Neural progenitor cell (in vitro differentiated cells): ENCODE measurements around the gene ZNF331. TPM values are rescaled to one million over a fixed set of nuclear protein-coding genes. Genes with fewer than 3 reads are reported as not detected.

Source experiments
- DNase-seq: peaks from one replicate; pipeline ENCODE4 v3.0.0-alpha.2; 2016; ENCODE audit warnings: low spot score
- H2AFZ ChIP-seq: fragments of 200-600 bp; sonication (generic); replicated peaks from 2 replicates; pipeline ENCODE4 v1.6.1; 2016; ENCODE audit warnings: antibody characterized with exemption
- H3F3A ChIP-seq: fragments of 200-600 bp; sonication (generic); 2 replicates; pipeline ENCODE4 v1.6.1; 2016; ENCODE audit warnings: antibody characterized with exemption, low read depth
- H3K27ac ChIP-seq: fragments of 200-600 bp; sonication (generic); 2 replicates; pipeline ENCODE4 v1.5.1; 2016; ENCODE audit warnings: mild to moderate bottlenecking
- H3K27me3 ChIP-seq: fragments of 200-600 bp; sonication (generic); 2 replicates; pipeline ENCODE4 v1.6.1; 2016; ENCODE audit warnings: mild to moderate bottlenecking, moderate library complexity
- H3K36me3 ChIP-seq: fragments of 200-600 bp; sonication (generic); 2 replicates; pipeline ENCODE4 v1.5.1; 2016
- H3K4me1 ChIP-seq: fragments of 200-600 bp; sonication (generic); 2 replicates; pipeline ENCODE4 v1.6.1; 2016; ENCODE audit warnings: mixed run types
- H3K4me2 ChIP-seq: fragments of 200-600 bp; sonication (generic); 2 replicates; pipeline ENCODE4 v1.6.1; 2016
- H3K4me3 ChIP-seq: fragments of 200-600 bp; sonication (generic); 2 replicates; pipeline ENCODE4 v1.5.1; 2016
- H3K79me2 ChIP-seq: fragments of 200-600 bp; sonication (generic); 2 replicates; pipeline ENCODE4 v1.6.1; 2016; ENCODE audit warnings: low read depth
- H3K9ac ChIP-seq: fragments of 200-600 bp; sonication (generic); 2 replicates; pipeline ENCODE4 v1.6.1; 2016
- H3K9me3 ChIP-seq: fragments of 200-600 bp; sonication (generic); 2 replicates; pipeline ENCODE4 v1.5.1; 2016; ENCODE audit warnings: low read depth
- H4K20me1 ChIP-seq: fragments of 200-600 bp; sonication (generic); 2 replicates; pipeline ENCODE4 v1.6.1; 2016; ENCODE audit warnings: low read depth
- H3K27ac Mint-ChIP-seq: 3 replicates; pipeline ENCODE4 v1.8.0; 2021; ENCODE audit warnings: mixed read lengths
- H3K27me3 Mint-ChIP-seq: 2 replicates; pipeline ENCODE4 v1.8.0; 2022; ENCODE audit warnings: low read depth, mild to moderate bottlenecking, inconsistent platforms, moderate library complexity, mixed read lengths; ENCODE audit not compliant: insufficient read depth
- H3K36me3 Mint-ChIP-seq: 3 replicates; pipeline ENCODE4 v1.8.0; 2021; ENCODE audit warnings: mixed read lengths
- H3K4me1 Mint-ChIP-seq: 3 replicates; pipeline ENCODE4 v1.8.0; 2021; ENCODE audit warnings: mixed read lengths
- H3K4me3 Mint-ChIP-seq: 3 replicates; pipeline ENCODE4 v1.8.0; 2021; ENCODE audit warnings: mild to moderate bottlenecking, moderate library complexity, mixed read lengths
- H3K9me3 Mint-ChIP-seq: 3 replicates; pipeline ENCODE4 v1.8.0; 2020; ENCODE audit warnings: mixed read lengths
- EZH2 ChIP-seq: fragments of 200-600 bp; sonication (generic); IDR thresholded peaks from 2 replicates; pipeline ENCODE4 v1.6.1; 2017; ENCODE audit warnings: antibody characterized with exemption, mild to moderate bottlenecking, moderate library complexity
- EZH2phosphoT487 ChIP-seq: fragments of 200-600 bp; sonication (generic); IDR thresholded peaks from 2 replicates; pipeline ENCODE4 v1.6.1; 2017; ENCODE audit warnings: antibody characterized with exemption
- total RNA-seq: library from RNA; depleted of rRNA; stranded (reverse); fragments of >200 nt; gene quantifications from 2 replicates; pipeline ENCODE4 v1.2.3, GENCODE V29; 2015; ENCODE audit warnings: low replicate concordance
- TF ChIP-seq, protein P1 (sequence below): fragments of 200-600 bp; sonication (generic); IDR thresholded peaks from 2 replicates; pipeline ENCODE4 v1.5.1; 2017; ENCODE audit warnings: antibody characterized with exemption, mild to moderate bottlenecking

Gene ZNF331
- total RNA-seq, 1 donor from 2014 or later: 68.5 TPM

GRCh38 chr19:53596056-53596455, 58.1 kb downstream of the ZNF331 start:
- Histone ChIP-seq H3K27me3 (no peaks in the 10 kb centered on the region), H3K4me3 (no peak overlapping the region), H3K9me3 (no peaks in the 10 kb centered on the region), H3K4me1 (peaks cover 8% of the 10 kb centered on the region), H3K79me2 (no peaks in the 10 kb centered on the region), H3K27ac (no peak overlapping the region), H4K20me1 (no peaks in the 10 kb centered on the region), H3K9ac (no peak overlapping the region), H3K36me3 (no peaks in the 10 kb centered on the region), H2AFZ (peak overlapping the region; percentile 83), H3F3A (peaks cover 22% of the 10 kb centered on the region), H3K4me2 (peak overlapping the region; percentile 55)
- peaks cover 3% of the 10 kb centered on the region for H3K9me3 Mint-ChIP-seq
- no peak for TF ChIP-seq EZH2phosphoT487
- TF ChIP-seq EZH2: no peak
- TF ChIP-seq, protein P1, sequence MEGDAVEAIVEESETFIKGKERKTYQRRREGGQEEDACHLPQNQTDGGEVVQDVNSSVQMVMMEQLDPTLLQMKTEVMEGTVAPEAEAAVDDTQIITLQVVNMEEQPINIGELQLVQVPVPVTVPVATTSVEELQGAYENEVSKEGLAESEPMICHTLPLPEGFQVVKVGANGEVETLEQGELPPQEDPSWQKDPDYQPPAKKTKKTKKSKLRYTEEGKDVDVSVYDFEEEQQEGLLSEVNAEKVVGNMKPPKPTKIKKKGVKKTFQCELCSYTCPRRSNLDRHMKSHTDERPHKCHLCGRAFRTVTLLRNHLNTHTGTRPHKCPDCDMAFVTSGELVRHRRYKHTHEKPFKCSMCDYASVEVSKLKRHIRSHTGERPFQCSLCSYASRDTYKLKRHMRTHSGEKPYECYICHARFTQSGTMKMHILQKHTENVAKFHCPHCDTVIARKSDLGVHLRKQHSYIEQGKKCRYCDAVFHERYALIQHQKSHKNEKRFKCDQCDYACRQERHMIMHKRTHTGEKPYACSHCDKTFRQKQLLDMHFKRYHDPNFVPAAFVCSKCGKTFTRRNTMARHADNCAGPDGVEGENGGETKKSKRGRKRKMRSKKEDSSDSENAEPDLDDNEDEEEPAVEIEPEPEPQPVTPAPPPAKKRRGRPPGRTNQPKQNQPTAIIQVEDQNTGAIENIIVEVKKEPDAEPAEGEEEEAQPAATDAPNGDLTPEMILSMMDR: no peak
- DNase-seq: no peak
- no peak overlapping the region for H3K4me3 Mint-ChIP-seq
- H3K4me1 Mint-ChIP-seq: no peaks in the 10 kb centered on the region
- peaks cover 8% of the 10 kb centered on the region for H3K27me3 Mint-ChIP-seq
- no peak overlapping the region for H3K27ac Mint-ChIP-seq
- H3K36me3 Mint-ChIP-seq: no peaks in the 10 kb centered on the region

DNA sequence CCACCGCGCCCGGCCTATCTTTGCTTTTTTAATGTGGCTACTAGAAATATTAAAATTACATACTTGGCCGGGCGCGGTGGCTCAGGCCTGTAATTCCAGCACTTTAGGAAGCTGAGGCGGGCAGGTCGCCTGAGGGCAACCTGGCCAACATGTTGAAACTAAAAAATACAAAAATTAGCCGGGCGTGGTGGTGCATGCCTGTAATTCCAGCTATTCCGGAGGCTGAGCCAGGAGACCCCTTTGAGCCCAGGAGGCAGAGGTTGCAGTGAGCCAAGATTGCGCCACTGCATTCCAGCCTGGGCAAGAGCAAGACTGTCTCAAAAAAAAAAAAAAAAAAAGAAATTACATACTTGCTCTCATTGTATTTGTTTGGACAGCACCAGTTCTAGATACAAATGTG, 59.1 kb downstream of the ZNF331 start:
- no peak overlapping the region for H3K27ac ChIP-seq

GRCh38 chr19:53598361-53598760, 60.4 kb downstream of the ZNF331 start:
- Histone ChIP-seq H3F3A (peaks cover 22% of the 10 kb centered on the region), H4K20me1 (no peaks in the 10 kb centered on the region), H2AFZ (no peak overlapping the region), H3K27ac (no peak overlapping the region), H3K4me3 (no peak overlapping the region), H3K27me3 (no peaks in the 10 kb centered on the region), H3K9ac (no peak overlapping the region), H3K4me1 (peaks cover 8% of the 10 kb centered on the region), H3K4me2 (no peak overlapping the region), H3K79me2 (no peaks in the 10 kb centered on the region), H3K36me3 (no peaks in the 10 kb centered on the region), H3K9me3 (no peaks in the 10 kb centered on the region)
- Mint-ChIP-seq H3K4me3 (no peak overlapping the region), H3K9me3 (no peaks in the 10 kb centered on the region), H3K27me3 (peaks cover 10% of the 10 kb centered on the region), H3K27ac (no peak overlapping the region), H3K4me1 (no peaks in the 10 kb centered on the region), H3K36me3 (no peaks in the 10 kb centered on the region)
- TF ChIP-seq, protein P1: no peak
- no peak for TF ChIP-seq EZH2phosphoT487
- DNase-seq: no peak

More for the DNA sequence above, 59.1 kb downstream of the ZNF331 start:
- no peak overlapping the region for H3K4me3 ChIP-seq
- no peaks in the 10 kb centered on the region for H3K9me3 ChIP-seq
- H4K20me1 ChIP-seq: no peaks in the 10 kb centered on the region
- no peaks in the 10 kb centered on the region for H3K36me3 ChIP-seq
- Mint-ChIP-seq H3K9me3 (no peaks in the 10 kb centered on the region), H3K4me1 (no peaks in the 10 kb centered on the region), H3K4me3 (no peak overlapping the region), H3K27me3 (peaks cover 10% of the 10 kb centered on the region), H3K36me3 (no peaks in the 10 kb centered on the region), H3K27ac (no peak overlapping the region)
- H3K4me1 ChIP-seq: peaks cover 8% of the 10 kb centered on the region
- H3F3A ChIP-seq: peaks cover 22% of the 10 kb centered on the region
- no peak overlapping the region for H3K9ac ChIP-seq
- no peaks in the 10 kb centered on the region for H3K27me3 ChIP-seq
- no peak overlapping the region for H2AFZ ChIP-seq
- TF ChIP-seq, protein P1: no peak
- TF ChIP-seq EZH2: no peak
- no peak for TF ChIP-seq EZH2phosphoT487
- H3K79me2 ChIP-seq: no peaks in the 10 kb centered on the region
- H3K4me2 ChIP-seq: no peak overlapping the region
- no peak for DNase-seq
